Osteoblast (primary cell): ENCODE data around the gene ADGRA1. TPM values are rescaled to one million over a fixed set of nuclear protein-coding genes. Genes with fewer than 3 reads are reported as not detected.

Experiments
- DNase-seq: peaks from one replicate; pipeline ENCODE4 v3.0.0; 2011; ENCODE audit warnings: low spot score, mixed read lengths; ENCODE audit not compliant: insufficient read length; ENCODE audit errors: missing footprints
- H2AFZ ChIP-seq: 2 replicates; pipeline ENCODE4 v1.6.0; 2011; ENCODE audit warnings: mild to moderate bottlenecking, low read length
- H3K27ac ChIP-seq: 2 replicates; pipeline ENCODE4 v1.5.1; 2011; ENCODE audit warnings: mild to moderate bottlenecking, low read depth, low read length, moderate library complexity
- H3K27me3 ChIP-seq: 2 replicates; pipeline ENCODE4 v1.6.0; 2012; ENCODE audit warnings: mild to moderate bottlenecking, control low read depth, inconsistent platforms, low read length, moderate library complexity; ENCODE audit not compliant: insufficient read depth
- H3K36me3 ChIP-seq: 2 replicates; pipeline ENCODE4 v1.5.1; 2011; ENCODE audit warnings: mild to moderate bottlenecking, low read length, control low read depth, moderate library complexity; ENCODE audit not compliant: insufficient read depth
- H3K4me1 ChIP-seq: 2 replicates; pipeline ENCODE4 v1.5.1; 2011; ENCODE audit warnings: mild to moderate bottlenecking, low read length, control low read depth, moderate library complexity; ENCODE audit not compliant: insufficient read depth
- H3K4me2 ChIP-seq: 2 replicates; pipeline ENCODE4 v1.6.0; 2011; ENCODE audit warnings: mild to moderate bottlenecking, low read length; ENCODE audit not compliant: insufficient read depth
- H3K4me3 ChIP-seq: fragments of 200-600 bp; sonication (generic); 3 replicates; pipeline ENCODE4 v1.5.1; 2012; ENCODE audit warnings: mild to moderate bottlenecking, low read length, inconsistent platforms; ENCODE audit not compliant: insufficient read depth
- H3K79me2 ChIP-seq: 2 replicates; pipeline ENCODE4 v1.6.0; 2012; ENCODE audit warnings: mild to moderate bottlenecking, low read length, control low read depth, inconsistent platforms; ENCODE audit not compliant: insufficient read depth
- H3K9me3 ChIP-seq: 2 replicates; pipeline ENCODE4 v1.5.1; 2011; ENCODE audit warnings: low read depth, low read length, control low read depth
- H4K20me1 ChIP-seq: 2 replicates; pipeline ENCODE4 v1.6.0; 2012; ENCODE audit warnings: mild to moderate bottlenecking, low read length, control low read depth; ENCODE audit not compliant: insufficient read depth
- total RNA-seq: library from RNA; depleted of rRNA; stranded (reverse); fragments of >200 nt; gene quantifications from 2 replicates; pipeline ENCODE4 v1.2.3, GENCODE V29; 2012
- TF ChIP-seq, protein P1 (sequence below): IDR thresholded peaks from 2 replicates; pipeline ENCODE4 v1.5.1; 2011; ENCODE audit warnings: mild to moderate bottlenecking, low read depth, low read length, moderate library complexity; ENCODE audit errors: extremely low read depth

Gene ADGRA1
- total RNA-seq, 1 donor: not detected

DNA sequence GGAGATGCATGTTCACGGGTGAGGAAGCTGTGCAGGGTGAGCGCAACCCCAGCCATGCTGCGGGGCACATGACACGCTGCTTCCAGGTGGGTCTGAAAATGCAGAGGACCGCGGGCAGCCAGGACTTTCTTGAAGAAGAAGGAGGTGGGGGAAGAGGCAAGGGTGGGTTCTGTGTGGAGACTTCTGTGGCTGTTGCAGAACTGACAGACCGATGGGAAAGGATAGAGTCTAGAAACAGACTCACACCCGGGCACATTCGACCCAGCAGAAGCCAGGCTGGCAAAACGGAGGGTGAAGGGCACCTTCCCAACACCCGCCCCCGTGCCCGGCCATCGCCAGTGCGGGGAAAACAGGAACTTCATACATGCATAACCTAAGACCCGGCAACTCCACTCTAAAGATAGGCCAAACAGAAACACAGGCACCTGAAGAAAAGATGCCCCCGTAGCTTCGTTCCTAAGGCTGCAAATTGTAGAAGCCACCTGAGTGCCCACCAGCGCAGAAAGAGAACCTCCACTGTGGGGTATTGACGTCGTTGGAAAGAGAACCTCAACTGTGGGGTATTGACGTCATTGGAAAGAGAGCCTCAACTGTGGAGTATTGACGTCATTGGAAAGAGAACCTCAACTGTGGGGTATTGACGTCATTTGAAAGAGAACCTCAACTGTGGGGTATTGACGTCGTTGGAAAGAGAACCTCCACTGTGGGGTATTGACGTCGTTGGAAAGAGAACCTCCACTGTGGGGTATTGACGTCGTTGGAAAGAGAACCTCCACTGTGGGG lies 67.5 kb downstream of the ADGRA1 start:
- Histone ChIP-seq H2AFZ (no peak overlapping the region), H3K79me2 (no peaks in the 10 kb centered on the region), H3K27me3 (peaks cover 9% of the 10 kb centered on the region), H3K9me3 (no peaks in the 10 kb centered on the region), H4K20me1 (no peaks in the 10 kb centered on the region), H3K27ac (no peak overlapping the region), H3K36me3 (no peaks in the 10 kb centered on the region), H3K4me2 (no peak overlapping the region), H3K4me3 (no peak overlapping the region), H3K4me1 (no peaks in the 10 kb centered on the region)
- TF ChIP-seq, protein P1, sequence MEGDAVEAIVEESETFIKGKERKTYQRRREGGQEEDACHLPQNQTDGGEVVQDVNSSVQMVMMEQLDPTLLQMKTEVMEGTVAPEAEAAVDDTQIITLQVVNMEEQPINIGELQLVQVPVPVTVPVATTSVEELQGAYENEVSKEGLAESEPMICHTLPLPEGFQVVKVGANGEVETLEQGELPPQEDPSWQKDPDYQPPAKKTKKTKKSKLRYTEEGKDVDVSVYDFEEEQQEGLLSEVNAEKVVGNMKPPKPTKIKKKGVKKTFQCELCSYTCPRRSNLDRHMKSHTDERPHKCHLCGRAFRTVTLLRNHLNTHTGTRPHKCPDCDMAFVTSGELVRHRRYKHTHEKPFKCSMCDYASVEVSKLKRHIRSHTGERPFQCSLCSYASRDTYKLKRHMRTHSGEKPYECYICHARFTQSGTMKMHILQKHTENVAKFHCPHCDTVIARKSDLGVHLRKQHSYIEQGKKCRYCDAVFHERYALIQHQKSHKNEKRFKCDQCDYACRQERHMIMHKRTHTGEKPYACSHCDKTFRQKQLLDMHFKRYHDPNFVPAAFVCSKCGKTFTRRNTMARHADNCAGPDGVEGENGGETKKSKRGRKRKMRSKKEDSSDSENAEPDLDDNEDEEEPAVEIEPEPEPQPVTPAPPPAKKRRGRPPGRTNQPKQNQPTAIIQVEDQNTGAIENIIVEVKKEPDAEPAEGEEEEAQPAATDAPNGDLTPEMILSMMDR: no peak
- DNase-seq: peak; percentile 58

DNA sequence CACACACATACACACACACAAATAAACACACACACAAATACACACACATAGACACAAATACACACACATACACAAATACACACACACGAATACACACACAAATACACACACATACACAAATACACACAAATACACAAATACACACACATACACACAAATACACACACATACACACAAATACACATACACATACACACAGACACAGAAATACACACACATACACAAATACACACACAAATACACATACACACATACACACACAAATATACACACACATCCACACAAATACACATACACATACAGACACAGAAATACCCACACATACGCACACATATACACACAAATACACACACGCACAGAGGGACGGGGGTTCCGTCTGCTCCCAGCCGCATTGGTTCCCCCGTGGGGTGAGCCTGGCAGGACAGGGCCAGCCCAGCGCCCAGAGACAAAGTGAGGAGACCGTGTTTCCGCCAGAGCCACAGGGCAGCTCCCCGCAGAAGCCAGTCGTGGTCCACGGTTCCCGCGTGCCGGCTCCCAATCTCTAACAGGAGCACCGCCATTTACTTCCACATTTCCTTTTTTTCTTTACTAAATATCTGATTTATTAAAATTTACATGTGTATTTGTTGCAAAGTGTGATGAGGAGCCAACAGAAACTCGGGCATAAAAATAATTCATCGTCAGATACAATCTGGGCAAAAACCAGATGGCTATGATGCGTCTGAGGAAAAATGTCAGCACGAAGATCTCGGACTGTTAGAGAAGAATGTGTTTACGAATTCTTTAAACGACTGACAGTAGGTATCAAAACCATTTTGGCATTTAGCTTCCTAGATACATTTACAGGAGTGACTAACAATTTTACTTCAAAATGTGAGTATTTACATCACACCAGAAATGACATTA lies 69.2 kb downstream of the ADGRA1 start:
- Histone ChIP-seq H3K79me2 (no peaks in the 10 kb centered on the region), H3K4me1 (no peaks in the 10 kb centered on the region), H3K36me3 (no peaks in the 10 kb centered on the region), H4K20me1 (no peaks in the 10 kb centered on the region), H3K27ac (no peak overlapping the region), H3K4me3 (no peak overlapping the region), H3K27me3 (peaks cover 17% of the 10 kb centered on the region), H3K4me2 (no peak overlapping the region), H3K9me3 (no peaks in the 10 kb centered on the region), H2AFZ (no peak overlapping the region)
- peak; percentile 89 for DNase-seq
- TF ChIP-seq, protein P1: no peak

DNA sequence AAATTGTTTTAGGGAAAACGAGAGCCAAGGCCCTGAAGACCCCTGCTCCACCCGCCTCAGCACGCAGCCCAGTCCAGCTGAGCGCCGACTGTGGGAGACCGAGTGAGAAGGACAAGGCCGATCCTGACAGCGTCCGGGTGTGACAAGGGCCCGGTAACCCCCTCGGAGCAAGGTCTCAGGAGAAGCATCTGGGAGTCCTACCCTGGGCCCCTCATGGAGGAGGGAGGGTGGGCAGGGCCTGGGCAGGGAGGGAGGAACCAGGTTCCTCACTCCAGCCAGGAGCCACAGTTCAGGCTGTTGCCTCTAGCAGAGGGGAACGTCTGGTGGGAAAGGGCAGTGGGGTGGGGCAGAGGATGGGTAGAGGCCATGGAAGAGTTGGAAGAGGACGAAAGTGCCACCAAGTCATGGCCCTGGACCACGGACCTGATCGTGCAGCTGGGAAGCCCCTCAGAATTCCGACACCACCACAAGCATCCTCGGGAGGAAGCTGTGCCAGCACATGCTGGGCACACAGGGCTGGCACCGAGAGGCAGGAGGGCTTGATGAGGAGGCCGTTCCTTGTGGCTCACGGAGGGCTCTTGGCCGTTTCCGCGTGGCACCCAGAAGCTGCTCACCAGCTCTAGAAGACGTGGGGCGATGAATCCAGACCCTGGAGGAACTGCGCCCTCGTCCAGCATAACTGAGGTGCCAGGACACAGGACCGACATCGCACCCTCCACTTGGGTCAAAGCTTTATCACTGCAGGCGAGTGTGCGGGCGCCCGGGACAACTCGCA lies 70.1 kb downstream of the ADGRA1 start:
- Histone ChIP-seq H3K36me3 (no peaks in the 10 kb centered on the region), H3K4me2 (no peak overlapping the region), H3K27ac (no peak overlapping the region), H3K27me3 (peaks cover 13% of the 10 kb centered on the region), H3K4me3 (no peak overlapping the region), H3K9me3 (no peaks in the 10 kb centered on the region), H4K20me1 (no peaks in the 10 kb centered on the region), H3K79me2 (no peaks in the 10 kb centered on the region), H2AFZ (no peak overlapping the region), H3K4me1 (no peaks in the 10 kb centered on the region)
- TF ChIP-seq, protein P1: no peak
- no peak for DNase-seq

DNA sequence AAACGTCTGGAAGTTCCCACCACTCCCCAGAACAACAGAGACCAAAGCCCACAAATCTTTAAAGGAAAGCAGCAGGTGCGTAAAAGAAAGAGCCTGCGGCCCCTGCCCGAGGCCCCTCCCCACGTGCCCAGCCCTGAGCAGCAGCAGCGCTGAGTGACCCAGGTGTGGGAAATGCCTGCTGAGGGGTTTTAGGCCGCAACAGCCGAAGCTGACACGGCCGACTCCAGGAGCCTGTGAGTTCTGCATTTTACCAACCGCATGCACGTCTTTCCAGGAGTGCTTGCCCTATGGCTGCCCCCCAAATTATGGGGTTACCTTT lies 70.7 kb downstream of the ADGRA1 start:
- H3K4me1 ChIP-seq: no peaks in the 10 kb centered on the region
- TF ChIP-seq, protein P1: no peak
- no peak overlapping the region for H2AFZ ChIP-seq
- peak; percentile 79 for DNase-seq
- no peak overlapping the region for H3K27ac ChIP-seq
- H3K27me3 ChIP-seq: peaks cover 13% of the 10 kb centered on the region
- no peaks in the 10 kb centered on the region for H4K20me1 ChIP-seq
- H3K4me2 ChIP-seq: no peak overlapping the region
- no peak overlapping the region for H3K4me3 ChIP-seq
- no peaks in the 10 kb centered on the region for H3K36me3 ChIP-seq
- no peaks in the 10 kb centered on the region for H3K79me2 ChIP-seq
- no peaks in the 10 kb centered on the region for H3K9me3 ChIP-seq
